HEK293 (cell line): ENCODE data around the gene FAM118B.

Experiments
- CTCF ChIA-PET: fragments of 350-600 bp; formaldehyde crosslinking; extraction: SDS; loops from one replicate; lab custom pipeline; 2021; ENCODE audit warnings: antibody characterized with exemption; lab: Yijun Ruan, JAX
- POLR2A ChIA-PET: fragments of 300-600 bp; formaldehyde crosslinking; extraction: SDS; loops from one replicate; lab custom pipeline; 2020; ENCODE audit warnings: antibody characterized with exemption, inconsistent platforms; lab: Yijun Ruan, JAX
- H3K27ac ChIP-seq: fragments of 200-500 bp; sonication (Bioruptor generic); 2 replicates; pipeline ENCODE4 v1.5.1; 2014; ENCODE audit warnings: low read depth, low read length, control low read depth, inconsistent platforms; ENCODE audit errors: extremely low read depth
- H3K36me3 ChIP-seq, 2 experiments: fragments of 200-500 bp in 1 of 2; sonication (Bioruptor generic) in 1 of 2; 1 replicate in 1 of 2; 2 replicates in 1 of 2; pipeline ENCODE4 v1.5.1; 2014 to 2017; ENCODE audit warnings: inconsistent platforms in 2 of 2, low read length in 2 of 2; ENCODE audit not compliant: control insufficient read depth in 2 of 2, insufficient read depth in 1 of 2
- H3K4me1 ChIP-seq: fragments of 200-500 bp; sonication (Bioruptor generic); 2 replicates; pipeline ENCODE4 v1.5.1; 2014; ENCODE audit warnings: mild to moderate bottlenecking, low read length, inconsistent platforms; ENCODE audit not compliant: control insufficient read depth, insufficient read depth
- H3K4me3 ChIP-seq: 2 replicates; pipeline ENCODE4 v1.5.1; 2011; ENCODE audit warnings: low read depth, mild to moderate bottlenecking, control low read depth, low read length, moderate library complexity
- H3K9me3 ChIP-seq: fragments of 200-500 bp; sonication (Bioruptor generic); 2 replicates; pipeline ENCODE4 v1.5.1; 2014; ENCODE audit warnings: low read depth, low read length, inconsistent platforms; ENCODE audit not compliant: control insufficient read depth, insufficient read depth
- HOXA7 ChIP-seq: sonication (generic); formaldehyde crosslinking; IDR thresholded peaks from 2 replicates; pipeline ENCODE4 v1.8.1; 2022; ENCODE audit warnings: missing genetic modification reagents, borderline replicate concordance
- KLF1 ChIP-seq: fragments of 450-650 bp; formaldehyde crosslinking; IDR thresholded peaks from 2 replicates; pipeline ENCODE4 v1.5.1; 2016; ENCODE audit warnings: missing biosample characterization, missing genetic modification characterization
- KLF9 ChIP-seq: fragments of 450-650 bp; formaldehyde crosslinking; IDR thresholded peaks from 2 replicates; pipeline ENCODE4 v1.5.1; 2016; ENCODE audit warnings: missing biosample characterization, missing genetic modification characterization, low read depth
- OSR2 ChIP-seq: fragments of 450-650 bp; formaldehyde crosslinking; IDR thresholded peaks from 2 replicates; pipeline ENCODE4 v1.5.1; 2016; ENCODE audit warnings: missing biosample characterization, missing genetic modification characterization
- SP3 ChIP-seq: fragments of 450-650 bp; formaldehyde crosslinking; IDR thresholded peaks from 2 replicates; pipeline ENCODE4 v1.5.1; 2016; ENCODE audit warnings: missing biosample characterization, missing genetic modification characterization
- ZBTB17 ChIP-seq: fragments of 450-650 bp; formaldehyde crosslinking; IDR thresholded peaks from 2 replicates; pipeline ENCODE4 v1.5.1; 2016; ENCODE audit warnings: missing biosample characterization, missing genetic modification characterization
- ZNF155 ChIP-seq: fragments of 450-650 bp; formaldehyde crosslinking; IDR thresholded peaks from 2 replicates; pipeline ENCODE4 v1.5.1; 2016; ENCODE audit warnings: missing biosample characterization, missing genetic modification characterization
- ZNF624 ChIP-seq: fragments of 450-650 bp; formaldehyde crosslinking; IDR thresholded peaks from 2 replicates; pipeline ENCODE4 v1.5.1; 2017; ENCODE audit warnings: missing biosample characterization, missing genetic modification characterization
- ZNF660 ChIP-seq: fragments of 450-650 bp; IDR thresholded peaks from 2 replicates; pipeline ENCODE4 v1.5.1; 2018; ENCODE audit warnings: missing biosample characterization, mild to moderate bottlenecking, missing genetic modification characterization
- ZNF707 ChIP-seq: fragments of 450-650 bp; formaldehyde crosslinking; IDR thresholded peaks from 2 replicates; pipeline ENCODE4 v1.5.1; 2016; ENCODE audit warnings: missing biosample characterization, missing genetic modification characterization
- ZNF76 ChIP-seq: fragments of 450-650 bp; formaldehyde crosslinking; IDR thresholded peaks from 2 replicates; pipeline ENCODE4; 2016; ENCODE audit warnings: low read depth, missing biosample characterization, missing genetic modification characterization, borderline replicate concordance
- TF ChIP-seq, protein P1 (sequence below): fragments of 450-650 bp; formaldehyde crosslinking; IDR thresholded peaks from 2 replicates; pipeline ENCODE4 v1.5.1; 2016; ENCODE audit warnings: missing biosample characterization, missing genetic modification characterization
- TF ChIP-seq, protein P2 (sequence below): fragments of 450-650 bp; formaldehyde crosslinking; IDR thresholded peaks from 2 replicates; pipeline ENCODE4 v1.5.1; 2017; ENCODE audit warnings: missing biosample characterization, mild to moderate bottlenecking, missing genetic modification characterization, moderate library complexity
- TF ChIP-seq, protein P3 (sequence below): fragments of 450-650 bp; formaldehyde crosslinking; IDR thresholded peaks from 2 replicates; pipeline ENCODE4 v1.5.1; 2017; ENCODE audit warnings: missing biosample characterization, missing genetic modification characterization
- TF ChIP-seq, protein P4 (sequence below): fragments of 450-650 bp; formaldehyde crosslinking; IDR thresholded peaks from 2 replicates; pipeline ENCODE4 v1.5.1; 2016; ENCODE audit warnings: missing biosample characterization, missing genetic modification characterization
- TF ChIP-seq, protein P5 (sequence below): fragments of 450-650 bp; formaldehyde crosslinking; IDR thresholded peaks from 2 replicates; pipeline ENCODE4 v1.5.1; 2016; ENCODE audit warnings: missing biosample characterization, missing genetic modification characterization

Gene FAM118B

DNA sequence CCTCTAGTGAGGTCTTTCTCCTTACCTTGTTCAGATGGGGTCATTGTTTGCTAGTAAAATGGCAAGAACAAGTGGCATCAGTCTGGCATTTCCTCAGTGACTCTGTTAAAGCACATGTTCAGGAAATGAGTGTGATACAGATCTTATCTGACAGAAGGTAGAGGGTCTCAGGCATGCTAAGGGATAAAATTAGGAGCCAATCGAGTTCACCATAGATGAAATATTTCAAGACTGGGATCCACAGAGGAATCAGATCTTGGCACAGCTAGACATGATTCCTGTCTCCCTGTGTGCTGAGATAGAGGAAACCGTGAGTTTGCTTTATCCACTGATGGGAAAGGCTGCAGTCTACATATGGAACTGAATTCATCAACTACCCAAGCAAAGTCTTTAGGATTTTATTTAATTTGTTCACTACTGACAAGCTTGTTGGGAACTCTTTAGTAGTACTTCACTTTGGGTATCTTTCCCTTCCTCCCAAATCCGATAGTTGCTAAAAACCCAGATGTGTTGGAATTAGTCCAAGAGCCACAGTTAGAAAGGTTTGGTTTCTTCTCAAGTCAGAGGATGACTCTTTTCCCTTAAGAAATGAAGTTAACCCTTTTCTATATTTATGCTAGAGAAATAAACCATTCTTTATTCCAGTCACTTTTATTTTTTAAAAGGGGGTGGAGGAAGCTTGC, 18.4 kb downstream of the FAM118B start:
- Histone ChIP-seq H3K27ac (no peak overlapping the region), H3K36me3 (peaks cover 0 to 6% of the 10 kb centered on the region in 2 experiments; a peak in 1 of 3 replicates), H3K9me3 (no peaks in the 10 kb centered on the region), H3K4me3 (no peak overlapping the region), H3K4me1 (peaks cover 5% of the 10 kb centered on the region)
- ChIA-PET POLR2A (no interaction called here), CTCF (interaction anchor here (0.9 kb wide), 1 partner anchor 36 kb away, joined by 5 read pairs; no protein-coding TSS in a partner anchor)
- TF ChIP-seq, protein P1, sequence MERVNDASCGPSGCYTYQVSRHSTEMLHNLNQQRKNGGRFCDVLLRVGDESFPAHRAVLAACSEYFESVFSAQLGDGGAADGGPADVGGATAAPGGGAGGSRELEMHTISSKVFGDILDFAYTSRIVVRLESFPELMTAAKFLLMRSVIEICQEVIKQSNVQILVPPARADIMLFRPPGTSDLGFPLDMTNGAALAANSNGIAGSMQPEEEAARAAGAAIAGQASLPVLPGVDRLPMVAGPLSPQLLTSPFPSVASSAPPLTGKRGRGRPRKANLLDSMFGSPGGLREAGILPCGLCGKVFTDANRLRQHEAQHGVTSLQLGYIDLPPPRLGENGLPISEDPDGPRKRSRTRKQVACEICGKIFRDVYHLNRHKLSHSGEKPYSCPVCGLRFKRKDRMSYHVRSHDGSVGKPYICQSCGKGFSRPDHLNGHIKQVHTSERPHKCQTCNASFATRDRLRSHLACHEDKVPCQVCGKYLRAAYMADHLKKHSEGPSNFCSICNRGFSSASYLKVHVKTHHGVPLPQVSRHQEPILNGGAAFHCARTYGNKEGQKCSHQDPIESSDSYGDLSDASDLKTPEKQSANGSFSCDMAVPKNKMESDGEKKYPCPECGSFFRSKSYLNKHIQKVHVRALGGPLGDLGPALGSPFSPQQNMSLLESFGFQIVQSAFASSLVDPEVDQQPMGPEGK (tag by site-specific recombination): no peak
- no peak for TF ChIP-seq ZNF155
- TF ChIP-seq HOXA7 (CRISPR knock-in tag): no peak
- TF ChIP-seq, protein P2, sequence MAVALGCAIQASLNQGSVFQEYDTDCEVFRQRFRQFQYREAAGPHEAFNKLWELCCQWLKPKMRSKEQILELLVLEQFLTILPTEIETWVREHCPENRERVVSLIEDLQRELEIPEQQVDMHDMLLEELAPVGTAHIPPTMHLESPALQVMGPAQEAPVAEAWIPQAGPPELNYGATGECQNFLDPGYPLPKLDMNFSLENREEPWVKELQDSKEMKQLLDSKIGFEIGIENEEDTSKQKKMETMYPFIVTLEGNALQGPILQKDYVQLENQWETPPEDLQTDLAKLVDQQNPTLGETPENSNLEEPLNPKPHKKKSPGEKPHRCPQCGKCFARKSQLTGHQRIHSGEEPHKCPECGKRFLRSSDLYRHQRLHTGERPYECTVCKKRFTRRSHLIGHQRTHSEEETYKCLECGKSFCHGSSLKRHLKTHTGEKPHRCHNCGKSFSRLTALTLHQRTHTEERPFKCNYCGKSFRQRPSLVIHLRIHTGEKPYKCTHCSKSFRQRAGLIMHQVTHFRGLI (tag by site-specific recombination): no peak
- no peak for TF ChIP-seq ZNF707 (tag by site-specific recombination)
- no peak for TF ChIP-seq ZNF660
- TF ChIP-seq KLF9 (tag by site-specific recombination): no peak
- TF ChIP-seq KLF1 (tag by site-specific recombination): no peak

DNA sequence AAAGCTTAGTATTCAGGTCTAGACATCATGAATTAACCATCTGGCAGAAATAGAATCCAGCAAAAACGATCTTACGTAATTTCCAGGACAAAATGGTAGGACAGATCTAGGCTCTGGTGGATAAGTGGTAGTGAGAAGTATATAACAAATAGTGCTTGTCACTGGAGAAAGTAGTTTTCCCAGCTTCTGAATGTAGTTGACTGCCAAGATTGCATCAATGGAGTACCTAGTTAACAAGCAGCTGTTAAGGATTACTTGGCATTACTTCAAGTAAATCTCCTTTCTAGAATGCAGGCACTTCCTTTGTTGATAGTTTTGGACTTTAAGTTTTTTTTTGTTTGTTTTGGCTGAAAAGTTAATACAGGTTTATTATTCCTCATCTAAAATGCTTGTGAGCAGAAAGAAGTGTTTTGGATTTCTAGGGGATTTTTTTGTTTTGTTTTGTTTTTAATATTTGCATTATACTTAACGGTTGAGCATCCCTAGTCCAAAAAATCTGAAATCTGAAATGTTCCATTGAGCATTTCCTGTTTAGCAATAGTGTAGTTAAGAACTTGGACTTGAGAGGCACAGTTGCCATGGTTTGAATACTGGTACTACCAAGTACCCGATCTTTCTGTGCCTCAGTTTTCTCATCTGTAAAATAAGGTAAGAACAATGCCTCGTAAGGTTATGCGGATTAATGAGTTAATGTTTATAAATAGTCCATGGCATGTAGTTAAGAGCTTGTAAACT, 20.3 kb downstream of the FAM118B start:
- TF ChIP-seq, protein P3, sequence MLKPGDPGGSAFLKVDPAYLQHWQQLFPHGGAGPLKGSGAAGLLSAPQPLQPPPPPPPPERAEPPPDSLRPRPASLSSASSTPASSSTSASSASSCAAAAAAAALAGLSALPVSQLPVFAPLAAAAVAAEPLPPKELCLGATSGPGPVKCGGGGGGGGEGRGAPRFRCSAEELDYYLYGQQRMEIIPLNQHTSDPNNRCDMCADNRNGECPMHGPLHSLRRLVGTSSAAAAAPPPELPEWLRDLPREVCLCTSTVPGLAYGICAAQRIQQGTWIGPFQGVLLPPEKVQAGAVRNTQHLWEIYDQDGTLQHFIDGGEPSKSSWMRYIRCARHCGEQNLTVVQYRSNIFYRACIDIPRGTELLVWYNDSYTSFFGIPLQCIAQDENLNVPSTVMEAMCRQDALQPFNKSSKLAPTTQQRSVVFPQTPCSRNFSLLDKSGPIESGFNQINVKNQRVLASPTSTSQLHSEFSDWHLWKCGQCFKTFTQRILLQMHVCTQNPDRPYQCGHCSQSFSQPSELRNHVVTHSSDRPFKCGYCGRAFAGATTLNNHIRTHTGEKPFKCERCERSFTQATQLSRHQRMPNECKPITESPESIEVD: peak; percentile 92
- TF ChIP-seq ZNF76 (no peak), ZBTB17 (tag by site-specific recombination) (peak; percentile 46; the same call in 1 of the 2 replicates), OSR2 (tag by site-specific recombination) (peak; percentile 63), SP3 (no peak), ZNF624 (tag by site-specific recombination) (no peak)
- POLR2A ChIA-PET: no interaction called here
- H3K36me3 ChIP-seq: peaks cover 0 to 13% of the 10 kb centered on the region in 2 experiments; a peak in 1 of 3 replicates
- CTCF ChIA-PET: interaction anchor here (1.7 kb wide), 1 partner anchor 19 kb away, joined by 3 read pairs; no protein-coding TSS in a partner anchor
- H3K4me3 ChIP-seq: no peak overlapping the region
- peaks cover 5% of the 10 kb centered on the region for H3K4me1 ChIP-seq
- no peak overlapping the region for H3K27ac ChIP-seq
- no peaks in the 10 kb centered on the region for H3K9me3 ChIP-seq

DNA sequence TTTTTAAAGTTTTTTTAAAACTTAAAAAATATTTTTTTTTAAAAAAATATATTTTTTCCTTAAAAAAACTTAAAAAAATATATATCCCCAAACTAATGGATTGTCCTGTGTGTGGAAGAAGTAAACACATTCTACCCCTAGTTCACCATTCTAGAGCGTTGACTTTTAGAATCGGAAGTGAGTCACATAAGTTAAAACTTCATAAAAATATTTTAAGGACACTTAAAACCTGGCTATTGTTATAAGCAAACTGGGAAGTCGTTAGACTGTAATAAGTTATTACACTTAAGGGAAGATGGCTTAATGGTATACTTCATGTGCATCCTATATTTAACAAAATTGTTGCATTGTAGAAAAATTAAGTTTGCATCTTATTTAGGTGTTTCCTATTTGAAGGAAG, 21.1 kb downstream of the FAM118B start:
- Histone ChIP-seq H3K9me3 (no peaks in the 10 kb centered on the region), H3K4me1 (peaks cover 5% of the 10 kb centered on the region), H3K4me3 (no peak overlapping the region), H3K27ac (no peak overlapping the region), H3K36me3 (peaks cover 0 to 13% of the 10 kb centered on the region in 2 experiments; a peak in 1 of 3 replicates)
- POLR2A ChIA-PET: no interaction called here
- CTCF ChIA-PET: no interaction called here
- TF ChIP-seq, protein P4, sequence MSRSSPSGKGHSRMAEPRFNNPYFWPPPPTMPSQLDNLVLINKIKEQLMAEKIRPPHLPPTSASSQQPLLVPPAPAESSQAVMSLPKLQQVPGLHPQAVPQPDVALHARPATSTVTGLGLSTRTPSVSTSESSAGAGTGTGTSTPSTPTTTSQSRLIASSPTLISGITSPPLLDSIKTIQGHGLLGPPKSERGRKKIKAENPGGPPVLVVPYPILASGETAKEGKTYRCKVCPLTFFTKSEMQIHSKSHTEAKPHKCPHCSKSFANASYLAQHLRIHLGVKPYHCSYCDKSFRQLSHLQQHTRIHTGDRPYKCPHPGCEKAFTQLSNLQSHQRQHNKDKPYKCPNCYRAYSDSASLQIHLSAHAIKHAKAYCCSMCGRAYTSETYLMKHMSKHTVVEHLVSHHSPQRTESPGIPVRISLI (tag by site-specific recombination): peak; percentile 51; the same call in 1 of the 2 replicates
- TF ChIP-seq, protein P5, sequence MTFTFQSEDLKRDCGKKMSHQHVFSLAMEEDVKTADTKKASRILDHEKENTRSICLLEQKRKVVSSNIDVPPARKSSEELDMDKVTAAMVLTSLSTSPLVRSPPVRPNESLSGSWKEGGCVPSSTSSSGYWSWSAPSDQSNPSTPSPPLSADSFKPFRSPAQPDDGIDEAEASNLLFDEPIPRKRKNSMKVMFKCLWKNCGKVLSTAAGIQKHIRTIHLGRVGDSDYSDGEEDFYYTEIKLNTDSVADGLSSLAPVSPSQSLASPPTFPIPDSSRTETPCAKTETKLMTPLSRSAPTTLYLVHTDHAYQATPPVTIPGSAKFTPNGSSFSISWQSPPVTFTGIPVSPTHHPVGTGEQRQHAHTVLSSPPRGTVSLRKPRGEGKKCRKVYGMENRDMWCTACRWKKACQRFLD: no peak
- TF ChIP-seq, all 188 proteins: peak for 1
